SU-DHL-6 (cell line): Measurements from ENCODE around the gene SPEF2.

Experiments used
- CTCF ChIP-seq: fragments of 200-600 bp; sonication (generic); IDR thresholded peaks from one replicate; pipeline ENCODE4 v1.5.1; 2017; ENCODE audit warnings: antibody characterized with exemption, mild to moderate bottlenecking, low read length, moderate library complexity; ENCODE audit not compliant: insufficient read depth, poor library complexity, severe bottlenecking
- EZH2phosphoT487 ChIP-seq: fragments of 200-600 bp; sonication (generic), shearing (Covaris generic); conservative IDR thresholded peaks from 2 replicates; pipeline ENCODE4 v1.6.1; 2018; ENCODE audit warnings: mild to moderate bottlenecking, antibody characterized with exemption, low read length, moderate library complexity, mixed read lengths

DNA sequence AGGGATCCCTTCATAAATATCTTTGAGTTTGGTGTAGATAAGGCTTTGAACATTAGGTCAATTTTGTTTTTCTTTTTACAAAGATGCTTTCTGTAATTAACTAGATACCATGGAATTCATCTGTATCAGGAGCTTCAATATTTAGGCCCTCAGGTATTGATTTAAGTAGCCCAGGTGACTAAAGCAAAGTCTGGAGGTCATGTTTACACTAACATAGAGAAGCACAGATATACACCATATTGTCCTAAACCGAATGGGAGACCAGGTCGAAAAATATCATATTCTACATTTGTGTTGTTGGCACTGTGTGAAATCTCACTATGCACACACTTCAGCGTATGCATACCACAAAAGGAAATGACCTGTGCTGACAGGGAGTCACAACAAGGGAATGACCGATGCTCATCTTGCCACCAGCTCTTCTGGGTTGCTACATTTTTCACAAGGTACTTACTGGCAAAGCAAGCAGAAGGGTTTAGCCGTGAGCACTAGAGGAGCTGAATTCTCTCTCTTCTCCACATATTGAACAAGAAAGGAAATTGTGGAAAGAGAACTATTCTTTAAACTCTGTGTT is 140.6 kb downstream of the SPEF2 start:
- no peak for TF ChIP-seq CTCF
- TF ChIP-seq EZH2phosphoT487 = no peak
